H1 (cell line): ENCODE measurements around the gene PTPN2. TPM values are rescaled to one million over a fixed set of nuclear protein-coding genes. Genes with fewer than 3 reads are reported as not detected.

Experiments
- CTCF ChIA-PET: fragments of 300-600 bp; sonication (Branson Sonifier 250); formaldehyde crosslinking; loops from one replicate; lab custom pipeline; 2021; ENCODE audit not compliant: partially characterized antibody; lab: Charles Lee
- POLR2A ChIA-PET: fragments of 300-600 bp; sonication (Branson Sonifier 250); formaldehyde crosslinking; loops from one replicate; lab custom pipeline; 2021; ENCODE audit warnings: inconsistent platforms; ENCODE audit not compliant: partially characterized antibody; lab: Charles Lee
- DNase-seq, 2 experiments: peaks; one replicate each; pipeline versions ENCODE4 v3.0.0 to v3.0.0-alpha.2; 2010 to 2022; ENCODE audit warnings: low spot score in 2 of 2, low read depth in 1 of 2, mixed read lengths in 1 of 2
- FAIRE-seq: peaks from 2 replicates; lab custom pipeline; 2011; peaks lifted over from hg19 to GRCh38; lab: Jason Lieb, UNC
- H2AFZ ChIP-seq: 2 replicates; pipeline ENCODE4 v1.8.1; 2012; ENCODE audit warnings: low read length, inconsistent platforms
- H2AK5ac ChIP-seq: 2 replicates; pipeline ENCODE4 v1.6.1; 2013; ENCODE audit warnings: low read depth, low read length
- H2BK120ac ChIP-seq: replicated peaks from 2 replicates; pipeline ENCODE3; 2013; ENCODE audit warnings: low read depth, low read length, inconsistent platforms
- H2BK12ac ChIP-seq: 2 replicates; pipeline ENCODE4 v1.6.1; 2013; ENCODE audit warnings: low read depth, low read length
- H2BK15ac ChIP-seq: 2 replicates; pipeline ENCODE4 v1.6.1; 2013; ENCODE audit warnings: low read length
- H2BK20ac ChIP-seq: 2 replicates; pipeline ENCODE4 v1.6.1; 2013; ENCODE audit warnings: low read length
- H2BK5ac ChIP-seq: 2 replicates; pipeline ENCODE4 v1.6.1; 2013; ENCODE audit warnings: low read depth, low read length
- H3K14ac ChIP-seq: 2 replicates; pipeline ENCODE4 v1.6.1; 2013; ENCODE audit warnings: inconsistent platforms; ENCODE audit not compliant: insufficient read length
- H3K18ac ChIP-seq: 2 replicates; pipeline ENCODE4 v1.6.1; 2013; ENCODE audit warnings: low read length; ENCODE audit errors: extremely low read depth
- H3K23ac ChIP-seq: 2 replicates; pipeline ENCODE4 v1.6.1; 2013; ENCODE audit warnings: inconsistent platforms; ENCODE audit not compliant: insufficient read length
- H3K23me2 ChIP-seq: 2 replicates; pipeline ENCODE4 v1.6.1; 2013; ENCODE audit warnings: low read depth, low read length
- H3K27ac ChIP-seq: 2 replicates; pipeline ENCODE4 v1.6.1; 2011; ENCODE audit warnings: low read depth, low read length, inconsistent platforms
- H3K27me3 ChIP-seq, 4 experiments: replicated peaks in 1 of 4; 1 replicate in 1 of 4; 2 replicates in 3 of 4; pipeline versions ENCODE4 v1.6.1 to v1.8.1; 2011 to 2013; ENCODE audit warnings: low read length in 3 of 4, mild to moderate bottlenecking in 3 of 4, inconsistent platforms in 2 of 4, mixed read lengths in 2 of 4, moderate library complexity in 1 of 4; ENCODE audit not compliant: control insufficient read depth in 3 of 4, insufficient read depth in 3 of 4; ENCODE audit errors: extremely low read depth in 1 of 4
- H3K36me3 ChIP-seq, 4 experiments: 2 replicates each; pipeline versions ENCODE4 v1.6.1 to v1.8.1; 2011 to 2013; ENCODE audit warnings: mild to moderate bottlenecking in 4 of 4, low read length in 3 of 4, moderate library complexity in 2 of 4, control low read depth in 1 of 4, inconsistent platforms in 1 of 4; ENCODE audit not compliant: insufficient read depth in 4 of 4, control insufficient read depth in 2 of 4
- H3K4ac ChIP-seq: replicated peaks from 2 replicates; pipeline ENCODE3; 2013; ENCODE audit warnings: low read length, low read depth, mixed read lengths, inconsistent platforms; ENCODE audit not compliant: insufficient read length
- H3K4me1 ChIP-seq, 4 experiments: replicated peaks in 1 of 4; 1 replicate in 1 of 4; 2 replicates in 3 of 4; pipeline versions ENCODE4 v1.6.1 to v1.8.1; 2011 to 2013; ENCODE audit warnings: low read length in 3 of 4, inconsistent platforms in 2 of 4, mixed read lengths in 1 of 4; ENCODE audit not compliant: insufficient read depth in 4 of 4, control insufficient read depth in 3 of 4
- H3K4me2 ChIP-seq, 2 experiments: 2 replicates each; pipeline versions ENCODE4 v1.6.1 to v1.8.1; 2011 to 2013; ENCODE audit warnings: low read depth in 2 of 2, low read length in 2 of 2, control low read depth in 1 of 2, inconsistent platforms in 1 of 2, mild to moderate bottlenecking in 1 of 2; ENCODE audit not compliant: insufficient read depth in 1 of 2
- H3K4me3 ChIP-seq, 4 experiments: fragments of 200-600, 300-600 bp in 1 of 4; sonication (generic), shearing (Covaris generic), sonication (Bioruptor Twin) in 1 of 4; 2 replicates each; pipeline versions ENCODE4 v1.5.1 to v1.8.1; 2011 to 2016; ENCODE audit warnings: low read length in 4 of 4, low read depth in 3 of 4, control low read depth in 2 of 4, inconsistent platforms in 2 of 4, mild to moderate bottlenecking in 2 of 4, mixed read lengths in 1 of 4, moderate library complexity in 1 of 4; ENCODE audit not compliant: insufficient read depth in 2 of 4; ENCODE audit errors: extremely low read depth in 1 of 4
- H3K56ac ChIP-seq: replicated peaks from 2 replicates; pipeline ENCODE3; 2013; ENCODE audit warnings: low read depth, mild to moderate bottlenecking, mixed read lengths, low read length, inconsistent platforms; ENCODE audit not compliant: insufficient read length
- H3K79me1 ChIP-seq: 2 replicates; pipeline ENCODE4 v1.6.1; 2013; ENCODE audit warnings: low read depth, low read length, control low read depth
- H3K79me2 ChIP-seq, 2 experiments: 2 replicates each; pipeline versions ENCODE4 v1.6.1 to v1.8.1; 2012 to 2013; ENCODE audit warnings: low read length in 2 of 2, mild to moderate bottlenecking in 2 of 2, inconsistent platforms in 1 of 2; ENCODE audit not compliant: insufficient read depth in 2 of 2, control insufficient read depth in 1 of 2
- H3K9ac ChIP-seq, 4 experiments: replicated peaks in 1 of 4; 1 replicate in 1 of 4; 2 replicates in 3 of 4; pipeline versions ENCODE4 v1.6.1 to v1.8.1; 2011 to 2013; ENCODE audit warnings: low read depth in 3 of 4, low read length in 3 of 4, control low read depth in 2 of 4, mild to moderate bottlenecking in 2 of 4, moderate library complexity in 2 of 4, inconsistent platforms in 1 of 4; ENCODE audit errors: extremely low read depth in 1 of 4
- H3K9me3 ChIP-seq, 2 experiments: 2 replicates each; pipeline versions ENCODE4 v1.6.1 to v1.8.1; 2012 to 2013; ENCODE audit warnings: mild to moderate bottlenecking in 2 of 2, moderate library complexity in 2 of 2, control low read depth in 1 of 2, inconsistent platforms in 1 of 2, low read depth in 1 of 2, low read length in 1 of 2, mixed read lengths in 1 of 2; ENCODE audit not compliant: insufficient read depth in 2 of 2
- H4K20me1 ChIP-seq, 2 experiments: replicated peaks in 1 of 2; 2 replicates each; pipeline versions ENCODE3 to v1.8.1; 2011 to 2013; ENCODE audit warnings: inconsistent platforms in 2 of 2, low read length in 2 of 2, mild to moderate bottlenecking in 1 of 2; ENCODE audit not compliant: insufficient read depth in 2 of 2, control insufficient read depth in 1 of 2
- H4K5ac ChIP-seq: 2 replicates; pipeline ENCODE4 v1.6.1; 2013; ENCODE audit warnings: low read length, low read depth, mixed read lengths, inconsistent platforms; ENCODE audit not compliant: insufficient read length
- H4K8ac ChIP-seq: 2 replicates; pipeline ENCODE4 v1.8.0; 2013; ENCODE audit warnings: mild to moderate bottlenecking, moderate library complexity, low read length, inconsistent platforms; ENCODE audit not compliant: insufficient read depth; ENCODE audit errors: extremely low read depth
- H4K91ac ChIP-seq: replicated peaks from 2 replicates; pipeline ENCODE3; 2013; ENCODE audit warnings: low read length, mixed read lengths, inconsistent platforms; ENCODE audit not compliant: insufficient read length
- CTCF ChIP-seq, 3 experiments: IDR thresholded peaks; 1 replicate in 2 of 3; 2 replicates in 1 of 3; pipeline versions ENCODE4 v1.5.1 to v1.6.1; 2011; ENCODE audit warnings: low read length in 3 of 3, mild to moderate bottlenecking in 3 of 3, inconsistent platforms in 2 of 3, low read depth in 1 of 3, moderate library complexity in 1 of 3; ENCODE audit not compliant: insufficient read depth in 1 of 3; ENCODE audit errors: control extremely low read depth in 1 of 3
- RAD21 ChIP-seq, 2 experiments: IDR thresholded peaks in 1 of 2; conservative IDR thresholded peaks in 1 of 2; 2 replicates each; pipeline ENCODE4 v1.6.1; 2011; ENCODE audit warnings: low read depth in 2 of 2, low read length in 2 of 2, improper control_type of control experiment in 1 of 2, inconsistent platforms in 1 of 2, mild to moderate bottlenecking in 1 of 2, moderate library complexity in 1 of 2
- SP1 ChIP-seq: IDR thresholded peaks from 2 replicates; pipeline ENCODE4 v1.6.1; 2011; ENCODE audit warnings: low read depth, low read length
- WGBS, 2 experiments: shearing (Covaris generic) in 1 of 2; methylation state at CpG; one replicate each; pipeline versions ENCODE4 v1.1.6 to v1.1.7; 2013 to 2015; ENCODE audit warnings: low lambda C conversion rate in 2 of 2, mixed read lengths in 2 of 2, inconsistent platforms in 1 of 2, low coverage in 1 of 2, missing lambda C conversion rate in 1 of 2; ENCODE audit not compliant: insufficient replicate concordance in 2 of 2, insufficient coverage in 1 of 2, insufficient read length in 1 of 2; ENCODE audit errors: extremely low coverage in 1 of 2, missing lambda C conversion rate in 1 of 2; 5-methylcytosine and 5-hydroxymethylcytosine counted together
- polyA plus RNA-seq, 7 experiments: library from polyadenylated mRNA; depleted of rRNA in 3 of 7; stranded (reverse) in 5 of 7; unstranded in 2 of 7; fragments of >200 nt in 5 of 7; fragments of 200-250 nt in 2 of 7; gene quantifications; 1 replicate in 5 of 7; 2 replicates in 1 of 7; 4 replicates in 1 of 7; pipeline versions ENCODE4 v1.2.1 to v1.2.3, GENCODE V29; 2011 to 2013; ENCODE audit warnings: missing spikeins in 2 of 7, mixed read lengths in 2 of 7
- total RNA-seq: library from RNA; stranded (reverse); fragmentation: NEBNext Ultra II Directional; extraction: Animal tissue kit (Norgen Biotek cat#: 25700); gene quantifications from 2 replicates; pipeline ENCODE4 v1.2.1, GENCODE V29; 2021

PTPN2 gene
- total and polyA plus RNA-seq, 2 of the 8 experiments (the other 6 are each of a cell fraction or from before 2014, with no cell fraction given) = 16.4 to 54.0 TPM

DNA sequence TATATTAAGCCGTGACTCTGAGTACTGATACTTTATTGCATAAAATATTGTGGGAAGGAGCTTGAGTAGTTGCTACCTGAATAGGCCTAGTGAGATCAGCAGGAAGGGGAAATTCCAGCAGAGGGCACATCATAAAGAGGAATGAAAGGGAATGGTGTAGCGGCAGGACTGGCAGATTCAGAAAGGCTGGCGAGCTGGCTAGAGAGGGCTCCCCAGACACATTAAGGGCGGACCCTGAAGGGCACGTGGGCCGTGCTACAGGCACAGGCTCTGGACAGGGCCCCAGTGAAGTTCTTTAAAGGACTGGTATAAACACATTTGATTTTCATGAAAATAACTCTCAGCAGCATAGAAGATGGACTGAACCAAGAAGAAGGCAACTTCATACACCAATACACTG is 43.0 kb downstream of the PTPN2 start:
- H3K56ac ChIP-seq = no peak overlapping the region
- H3K4me3 ChIP-seq = no peak overlapping the region
- ChIA-PET CTCF (interaction anchor here (0.7 to 1.8 kb wide), 8 partner anchors 12 to 93 kb away, joined by 3 to 10 read pairs (median 3); no protein-coding TSS in a partner anchor), POLR2A (interaction anchor here (0.9 to 1.0 kb wide), 2 partner anchors 43 to 61 kb away, joined by 3 to 4 read pairs; partner anchors contain the start of gene PTPN2)
- no peak overlapping the region for H2BK120ac ChIP-seq
- H3K4me1 ChIP-seq = peaks cover 0 to 11% (median 8%) of the 10 kb centered on the region in 4 experiments; a peak in 5 of 7 replicates
- no peak for FAIRE-seq
- H3K79me2 ChIP-seq = peaks cover 0 to 76% of the 10 kb centered on the region in 2 experiments; a peak in 2 of 4 replicates
- 84% methylated on average over 6 of the region's 6 CpGs; no CpG with 5 or more reads in 1 of the 2 experiments for WGBS, 2 experiments
- peaks cover 9% of the 10 kb centered on the region; the same call in 1 of the 2 replicates for H3K79me1 ChIP-seq
- H3K27ac ChIP-seq = no peak overlapping the region
- H3K36me3 ChIP-seq = no peaks in the 10 kb centered on the region; a peak in 1 of 8 replicates
- H3K4me2 ChIP-seq = no peak overlapping the region
- H3K23me2 ChIP-seq = no peaks in the 10 kb centered on the region
- TF ChIP-seq CTCF (IDR thresholded peaks at IDR 0.05; ENCODE audit: control extremely low read depth in 1 of 3, insufficient read depth in 1 of 3, low read depth in 1 of 3, low read length in 3 of 3) = peak in 1 of 3 experiments; percentile 7; a peak in 1 of 4 replicates
- TF ChIP-seq RAD21 (IDR thresholded peaks at IDR 0.05 in 1 of 2, conservative IDR thresholded peaks at IDR 0.05 in 1 of 2; ENCODE audit: low read depth in 2 of 2, low read length in 2 of 2) = peak; percentile 12 to 39; a peak in 2 of 4 replicates
- no peak for TF ChIP-seq SP1
- H4K5ac ChIP-seq = no peak overlapping the region
- H2AK5ac ChIP-seq = no peak overlapping the region
- no peaks in the 10 kb centered on the region for H3K27me3 ChIP-seq
- H2BK15ac ChIP-seq = no peak overlapping the region
- no peak overlapping the region for H2BK5ac ChIP-seq
- H4K91ac ChIP-seq = no peak overlapping the region
- H3K4ac ChIP-seq = no peak overlapping the region
- H2BK12ac ChIP-seq = no peak overlapping the region
- no peak overlapping the region for H2BK20ac ChIP-seq
- H3K23ac ChIP-seq = no peak overlapping the region
- DNase-seq = no peak
- H2AFZ ChIP-seq = no peak overlapping the region
- no peak overlapping the region for H3K9ac ChIP-seq
- no peak overlapping the region for H3K14ac ChIP-seq
- H3K18ac ChIP-seq = no peak overlapping the region
- H3K9me3 ChIP-seq = no peaks in the 10 kb centered on the region
- H4K20me1 ChIP-seq = peaks cover 0 to 9% of the 10 kb centered on the region in 2 experiments
- H4K8ac ChIP-seq = no peak overlapping the region
